Measurements from ENCODE around the gene SKP2.

Gene SKP2

GRCh38 chr5:36111238-36111637 is 40.7 kb upstream of the SKP2 start:
- TF ChIP-seq CEBPB (IDR thresholded peaks at IDR 0.05) (no peak), CREB1 (IDR thresholded peaks at IDR 0.05; ENCODE audit: low read depth) (no peak), EP300 (IDR thresholded peaks at IDR 0.05; ENCODE audit: borderline replicate concordance) (no peak), USF1 (IDR thresholded peaks at IDR 0.05) (no peak), EGR1 (IDR thresholded peaks at IDR 0.05) (no peak), REST (IDR thresholded peaks at IDR 0.05; ENCODE audit: low read depth) (no peak), RAD21 (IDR thresholded peaks at IDR 0.05; ENCODE audit: low read depth) (no peak), TCF12 (IDR thresholded peaks at IDR 0.05; ENCODE audit: low read depth) (no peak), TAF1 (IDR thresholded peaks at IDR 0.05; ENCODE audit: low read depth) (no peak), TEAD4 (IDR thresholded peaks at IDR 0.05) (no peak), YY1 (IDR thresholded peaks at IDR 0.05; ENCODE audit: low read depth) (no peak), MAX (IDR thresholded peaks at IDR 0.05) (no peak), NFIC (IDR thresholded peaks at IDR 0.05) (no peak), FOXM1 (IDR thresholded peaks at IDR 0.05; ENCODE audit: borderline replicate concordance, low read depth) (no peak), ZBTB7A (IDR thresholded peaks at IDR 0.05; ENCODE audit: low read depth) (no peak)

GRCh38 chr5:36125868-36126267 is 26.0 kb upstream of the SKP2 start:
- TF ChIP-seq ZBTB7A (IDR thresholded peaks at IDR 0.05; ENCODE audit: low read depth): no peak

GRCh38 chr5:36128795-36129194 is 23.1 kb upstream of the SKP2 start:
- TF ChIP-seq RAD21 (IDR thresholded peaks at IDR 0.05; ENCODE audit: low read depth) (no peak), TAF1 (IDR thresholded peaks at IDR 0.05; ENCODE audit: low read depth) (no peak), EP300 (IDR thresholded peaks at IDR 0.05; ENCODE audit: borderline replicate concordance) (no peak), REST (IDR thresholded peaks at IDR 0.05; ENCODE audit: low read depth) (no peak), MAX (IDR thresholded peaks at IDR 0.05) (no peak), TCF12 (IDR thresholded peaks at IDR 0.05; ENCODE audit: low read depth) (no peak), EGR1 (IDR thresholded peaks at IDR 0.05) (no peak), TEAD4 (IDR thresholded peaks at IDR 0.05) (no peak), CREB1 (IDR thresholded peaks at IDR 0.05; ENCODE audit: low read depth) (no peak)

- TF ChIP-seq MAX (IDR thresholded peaks at IDR 0.05) (no peak), CEBPB (IDR thresholded peaks at IDR 0.05) (no peak), CREB1 (IDR thresholded peaks at IDR 0.05; ENCODE audit: low read depth) (no peak), TAF1 (IDR thresholded peaks at IDR 0.05; ENCODE audit: low read depth) (no peak), EGR1 (IDR thresholded peaks at IDR 0.05) (no peak), FOXM1 (IDR thresholded peaks at IDR 0.05; ENCODE audit: borderline replicate concordance, low read depth) (no peak), RAD21 (IDR thresholded peaks at IDR 0.05; ENCODE audit: low read depth) (no peak), REST (IDR thresholded peaks at IDR 0.05; ENCODE audit: low read depth) (no peak), EP300 (IDR thresholded peaks at IDR 0.05; ENCODE audit: borderline replicate concordance) (no peak), ZBTB7A (IDR thresholded peaks at IDR 0.05; ENCODE audit: low read depth) (no peak), NFIC (IDR thresholded peaks at IDR 0.05) (no peak), YY1 (IDR thresholded peaks at IDR 0.05; ENCODE audit: low read depth) (no peak), TCF12 (IDR thresholded peaks at IDR 0.05; ENCODE audit: low read depth) (no peak), USF1 (IDR thresholded peaks at IDR 0.05) (no peak), TEAD4 (IDR thresholded peaks at IDR 0.05) (no peak)
These were observed 15.9 kb upstream of the SKP2 start for GRCh38 chr5:36135988-36136387.

GRCh38 chr5:36136581-36136980 is 15.3 kb upstream of the SKP2 start:
- TF ChIP-seq TEAD4 (IDR thresholded peaks at IDR 0.05) (no peak), MAX (IDR thresholded peaks at IDR 0.05) (no peak), RAD21 (IDR thresholded peaks at IDR 0.05; ENCODE audit: low read depth) (no peak), TCF12 (IDR thresholded peaks at IDR 0.05; ENCODE audit: low read depth) (no peak), CREB1 (IDR thresholded peaks at IDR 0.05; ENCODE audit: low read depth) (no peak), NFIC (IDR thresholded peaks at IDR 0.05) (no peak), FOXM1 (IDR thresholded peaks at IDR 0.05; ENCODE audit: borderline replicate concordance, low read depth) (no peak), REST (IDR thresholded peaks at IDR 0.05; ENCODE audit: low read depth) (no peak), EP300 (IDR thresholded peaks at IDR 0.05; ENCODE audit: borderline replicate concordance) (no peak), TAF1 (IDR thresholded peaks at IDR 0.05; ENCODE audit: low read depth) (no peak), CEBPB (IDR thresholded peaks at IDR 0.05) (no peak), EGR1 (IDR thresholded peaks at IDR 0.05) (no peak), USF1 (IDR thresholded peaks at IDR 0.05) (no peak), ZBTB7A (IDR thresholded peaks at IDR 0.05; ENCODE audit: low read depth) (no peak), YY1 (IDR thresholded peaks at IDR 0.05; ENCODE audit: low read depth) (no peak)
